ENCODE measurements around the gene ZNF140.

Gene ZNF140

GRCh38 chr12:133130808-133131128 is 50.0 kb downstream of the ZNF140 start:
- peak; percentile 64 for DNase-seq

- DNase-seq: no peak
These were observed 55.0 kb downstream of the ZNF140 start for GRCh38 chr12:133135747-133136146.

DNA sequence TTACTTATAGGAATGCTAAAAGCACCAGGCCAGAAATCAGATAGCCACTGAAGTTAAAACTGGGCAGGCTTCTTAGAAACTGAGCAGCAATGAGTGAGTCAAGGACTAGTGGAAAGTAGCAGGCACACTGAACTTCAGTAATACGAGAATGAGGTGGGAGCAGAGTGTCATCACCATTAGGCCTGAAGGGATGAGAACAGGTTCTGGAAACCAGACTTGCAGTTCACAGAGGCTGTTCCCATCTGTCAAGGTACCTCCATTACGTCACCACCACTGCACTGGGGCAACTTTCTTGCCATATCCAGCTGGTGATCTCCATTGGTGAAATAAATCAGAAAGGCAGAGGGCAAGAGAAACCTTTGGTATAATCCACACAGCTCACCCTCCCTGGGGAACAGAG is 65.3 kb downstream of the ZNF140 start:
- no peak for DNase-seq

DNA sequence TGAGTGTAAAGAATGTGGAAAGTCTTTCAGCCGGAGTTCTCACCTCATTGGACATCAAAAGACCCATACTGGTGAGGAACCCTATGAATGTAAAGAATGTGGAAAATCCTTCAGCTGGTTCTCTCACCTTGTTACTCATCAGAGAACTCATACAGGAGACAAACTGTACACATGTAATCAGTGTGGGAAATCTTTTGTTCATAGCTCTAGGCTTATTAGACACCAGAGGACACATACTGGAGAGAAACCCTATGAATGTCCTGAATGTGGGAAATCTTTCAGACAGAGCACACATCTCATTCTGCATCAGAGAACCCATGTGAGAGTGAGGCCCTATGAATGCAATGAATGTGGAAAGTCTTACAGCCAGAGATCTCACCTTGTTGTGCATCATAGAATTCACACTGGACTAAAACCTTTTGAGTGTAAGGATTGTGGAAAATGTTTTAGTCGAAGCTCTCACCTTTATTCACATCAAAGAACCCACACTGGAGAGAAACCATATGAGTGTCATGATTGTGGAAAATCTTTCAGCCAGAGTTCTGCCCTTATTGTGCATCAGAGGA is 75.5 kb downstream of the ZNF140 start:
- DNase-seq: no peak

Data from NCI-H146 (cell line).